GM18502 (cell line): ENCODE measurements around the gene PTH1R.

Source experiments
- ATAC-seq: cut with Tn5 transposase; IDR thresholded peaks from one replicate; pipeline ENCODE4 v1.9.1; 2021; ENCODE audit warnings: mild to moderate bottlenecking; ENCODE audit not compliant: unreplicated experiment, poor library complexity

The PTH1R gene

DNA sequence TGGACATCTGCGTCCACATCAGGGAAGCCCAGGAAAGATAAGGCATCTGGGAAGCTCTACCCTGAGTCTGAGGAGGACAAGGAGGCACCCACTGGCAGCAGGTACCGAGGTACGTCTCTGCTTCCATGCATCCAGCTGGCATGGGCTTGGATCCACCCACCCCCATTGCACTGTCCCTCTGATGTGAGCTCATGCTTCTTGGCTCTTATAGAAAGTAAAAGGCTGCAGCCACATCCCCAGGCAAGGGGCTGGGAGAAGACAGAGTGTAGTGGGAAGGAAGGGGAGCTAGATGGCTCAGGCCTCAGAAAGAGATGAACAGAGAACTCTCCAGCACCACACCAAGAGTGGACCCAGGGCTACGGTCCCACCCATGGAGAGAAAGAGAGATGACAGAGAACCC lies 18.2 kb downstream of the PTH1R start:
- no peak for ATAC-seq

DNA sequence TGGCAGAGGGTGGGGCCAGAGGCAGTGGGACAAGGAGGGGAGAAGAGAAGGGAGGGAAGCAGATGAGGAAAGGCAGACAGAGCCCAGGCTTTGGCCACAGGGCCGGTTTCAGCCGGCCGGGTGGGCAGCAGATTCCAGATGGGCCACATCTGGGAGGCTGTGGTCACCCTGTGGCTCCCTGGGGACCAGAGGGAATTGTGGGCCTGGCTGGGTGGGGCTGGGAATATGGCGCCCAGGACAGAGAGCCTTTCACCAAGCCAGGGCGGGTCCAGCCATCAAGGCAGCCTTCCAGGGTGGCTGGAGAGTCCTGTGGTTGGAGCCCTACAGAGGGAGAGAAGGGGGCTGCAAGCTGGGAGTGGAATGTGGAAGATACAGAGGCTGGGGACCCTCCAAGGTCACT lies 18.9 kb downstream of the PTH1R start:
- ATAC-seq, result no peak

DNA sequence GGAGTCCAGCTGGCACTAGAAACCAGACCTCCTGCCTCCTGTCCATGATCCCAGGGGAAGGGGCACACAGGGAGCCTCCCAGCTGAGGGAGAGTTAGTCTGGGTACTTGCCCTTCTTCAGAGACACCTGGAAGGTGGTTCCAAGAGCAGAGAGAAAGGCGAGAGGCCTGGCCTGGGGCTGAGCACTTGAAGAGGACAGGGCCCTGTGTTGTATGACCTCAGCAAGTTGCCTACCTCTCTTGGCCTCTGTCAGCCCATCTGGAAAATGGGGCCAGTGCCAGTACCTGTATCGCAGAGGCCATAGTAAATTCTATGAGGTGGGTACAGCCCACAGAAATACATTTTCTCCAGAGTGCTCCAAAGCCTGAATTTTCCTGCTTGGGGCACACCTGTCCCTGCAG lies 19.5 kb downstream of the PTH1R start:
- ATAC-seq, result no peak

DNA sequence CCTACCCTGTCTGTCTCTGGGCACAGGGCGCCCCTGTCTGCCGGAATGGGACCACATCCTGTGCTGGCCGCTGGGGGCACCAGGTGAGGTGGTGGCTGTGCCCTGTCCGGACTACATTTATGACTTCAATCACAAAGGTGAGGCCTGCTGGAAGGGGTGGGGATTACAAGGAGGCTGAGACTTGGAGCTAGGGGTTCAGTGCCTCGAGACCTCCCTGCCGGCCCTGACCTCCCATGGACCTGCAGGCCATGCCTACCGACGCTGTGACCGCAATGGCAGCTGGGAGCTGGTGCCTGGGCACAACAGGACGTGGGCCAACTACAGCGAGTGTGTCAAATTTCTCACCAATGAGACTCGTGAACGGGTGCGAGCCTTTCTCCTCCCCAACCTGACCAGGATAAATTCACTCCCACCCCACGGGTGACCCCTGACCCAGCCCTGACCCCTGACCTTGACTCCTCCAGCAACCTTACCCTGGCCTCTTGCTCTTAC lies 20.4 kb downstream of the PTH1R start:
- no peak for ATAC-seq

DNA sequence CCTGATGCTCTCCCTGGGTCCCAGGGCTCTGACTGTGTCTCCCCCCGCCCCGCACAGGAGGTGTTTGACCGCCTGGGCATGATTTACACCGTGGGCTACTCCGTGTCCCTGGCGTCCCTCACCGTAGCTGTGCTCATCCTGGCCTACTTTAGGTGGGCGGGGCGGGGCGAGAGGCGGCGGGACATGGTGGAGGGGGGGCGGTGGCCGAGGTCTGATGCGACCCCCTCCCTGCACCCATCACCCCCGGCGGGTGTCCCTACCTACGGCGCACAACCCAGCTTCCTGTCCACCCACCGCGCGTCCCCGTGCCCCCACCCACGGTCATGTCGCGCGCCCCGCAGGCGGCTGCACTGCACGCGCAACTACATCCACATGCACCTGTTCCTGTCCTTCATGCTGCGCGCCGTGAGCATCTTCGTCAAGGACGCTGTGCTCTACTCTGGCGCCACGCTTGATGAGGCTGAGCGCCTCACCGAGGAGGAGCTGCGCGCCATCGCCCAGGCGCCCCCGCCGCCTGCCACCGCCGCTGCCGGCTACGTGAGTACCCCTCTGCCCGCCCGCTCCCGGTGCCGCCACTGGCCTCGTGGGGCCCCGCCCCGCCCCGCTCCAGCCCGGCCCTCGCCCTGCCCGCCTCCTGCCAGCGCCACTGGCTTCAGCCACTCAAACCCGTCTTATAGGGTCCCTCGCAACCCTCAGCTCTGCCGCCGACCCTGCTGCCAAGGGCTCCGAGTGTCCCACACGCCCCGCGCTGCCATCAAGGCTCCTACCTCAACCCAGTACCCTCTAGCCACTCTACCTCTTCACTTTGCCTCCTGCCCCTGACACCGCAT lies 21.0 kb downstream of the PTH1R start:
- ATAC-seq, result no peak

DNA sequence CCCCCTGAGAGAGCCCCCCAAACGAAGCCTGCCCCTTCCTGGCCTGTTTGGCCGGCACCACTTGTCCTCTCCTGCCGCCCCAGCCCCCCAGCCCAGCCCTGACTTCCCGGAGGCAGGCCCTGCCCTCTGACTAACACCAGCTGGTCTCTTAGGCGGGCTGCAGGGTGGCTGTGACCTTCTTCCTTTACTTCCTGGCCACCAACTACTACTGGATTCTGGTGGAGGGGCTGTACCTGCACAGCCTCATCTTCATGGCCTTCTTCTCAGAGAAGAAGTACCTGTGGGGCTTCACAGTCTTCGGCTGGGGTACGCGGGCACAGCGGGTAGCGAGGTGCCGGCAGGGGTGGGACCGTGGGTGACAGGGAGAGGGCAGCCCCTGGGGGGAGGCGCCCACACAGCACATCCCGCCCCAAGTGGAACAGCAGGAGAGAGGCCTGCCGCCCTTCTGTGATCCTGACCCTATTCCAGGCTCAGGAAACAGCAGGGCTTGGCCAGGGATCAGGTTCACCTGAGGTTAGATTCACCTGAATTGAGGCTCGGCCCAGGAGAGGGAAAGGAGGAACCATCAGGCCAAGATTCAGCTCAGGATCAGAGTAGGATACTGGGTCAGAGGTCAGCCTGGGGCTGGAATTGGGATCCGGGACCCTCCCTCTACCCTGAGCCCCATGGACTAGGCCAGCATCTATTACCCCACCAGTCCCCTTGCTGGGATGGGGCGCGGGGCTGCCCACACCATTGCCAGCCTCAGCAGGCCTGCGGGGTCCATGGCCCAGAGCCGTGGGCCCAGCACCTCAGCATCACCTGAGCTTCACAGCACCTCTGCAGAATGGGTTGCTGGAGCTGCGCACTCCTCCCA lies 21.9 kb downstream of the PTH1R start:
- no peak for ATAC-seq

DNA sequence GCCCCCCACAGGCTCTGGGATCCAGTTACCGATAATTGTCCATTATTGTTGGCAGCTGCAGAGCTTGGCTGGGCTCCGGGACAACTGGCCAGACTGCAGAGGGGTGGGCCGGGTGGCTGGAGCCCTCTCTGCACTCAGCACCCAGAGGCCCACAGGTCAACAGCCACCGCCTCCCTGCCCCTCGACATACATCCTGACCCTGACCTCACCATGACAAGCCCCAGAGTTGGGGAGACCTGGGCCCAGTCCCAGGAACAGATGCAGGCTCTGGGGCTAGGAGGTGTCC lies 22.4 kb downstream of the PTH1R start:
- ATAC-seq, result no peak

DNA sequence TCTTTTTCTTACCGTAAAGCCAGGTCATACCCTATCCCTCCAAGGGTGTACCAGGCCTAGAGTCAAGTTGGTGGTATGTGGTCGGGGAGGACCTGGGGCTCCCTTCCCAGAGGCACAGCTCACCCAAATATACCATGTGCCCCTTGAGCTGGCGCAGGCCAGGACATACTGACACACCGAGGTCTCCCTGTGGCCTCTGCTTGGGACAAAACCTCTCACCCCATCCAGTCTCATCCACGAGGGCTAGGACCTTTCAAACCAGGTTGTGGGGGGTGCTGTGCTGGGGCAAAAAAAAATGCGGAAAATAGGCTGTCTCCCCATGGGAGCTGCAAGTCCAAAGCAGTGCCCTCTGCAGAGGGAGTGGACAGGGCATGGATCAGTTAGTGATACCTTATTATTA lies 22.8 kb downstream of the PTH1R start:
- no peak for ATAC-seq

DNA sequence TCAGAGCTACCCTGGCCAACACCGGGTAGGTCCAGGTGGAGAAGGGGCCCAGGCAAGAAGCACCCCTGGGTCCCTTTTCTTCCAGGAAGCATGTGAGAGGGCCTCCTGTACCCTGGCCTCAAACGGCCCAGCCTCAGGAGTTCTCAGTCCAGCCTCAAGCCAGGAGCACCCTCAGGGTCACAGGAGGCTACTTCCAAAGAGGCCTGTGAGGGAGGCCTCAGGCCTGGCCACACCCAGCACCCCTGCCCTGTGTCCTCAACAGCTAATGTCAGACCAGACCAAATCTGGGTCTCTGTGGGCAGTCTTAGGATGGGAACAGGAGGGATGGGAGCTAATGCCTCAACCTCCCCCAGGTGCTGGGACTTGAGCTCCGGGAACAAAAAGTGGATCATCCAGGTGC lies 23.5 kb downstream of the PTH1R start:
- no peak for ATAC-seq

DNA sequence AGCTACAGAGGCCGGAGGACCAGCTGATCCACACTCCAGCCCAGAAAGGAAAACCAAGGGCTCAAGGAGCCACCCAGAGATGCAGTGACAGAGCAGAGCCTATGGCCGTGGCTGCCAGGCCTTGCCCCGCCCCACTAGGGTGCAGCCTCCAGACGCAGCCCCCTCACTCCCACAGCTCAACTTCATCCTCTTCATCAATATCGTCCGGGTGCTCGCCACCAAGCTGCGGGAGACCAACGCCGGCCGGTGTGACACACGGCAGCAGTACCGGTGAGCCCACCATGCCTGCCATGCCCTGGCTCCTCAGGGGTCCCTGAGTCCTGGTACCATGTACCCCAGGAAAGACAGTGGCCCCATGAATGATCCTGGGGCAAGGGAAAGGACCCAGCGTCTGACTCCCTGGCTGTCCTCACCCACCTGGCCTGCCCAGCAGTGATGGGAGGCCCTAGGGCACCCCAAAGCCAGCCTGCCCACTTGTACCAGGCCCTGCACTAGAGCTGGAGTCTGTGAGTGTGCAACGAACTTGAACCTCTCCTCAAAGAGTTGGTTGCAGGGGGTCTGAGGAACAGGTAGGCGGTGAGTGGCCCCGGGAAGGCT lies 24.2 kb downstream of the PTH1R start:
- no peak for ATAC-seq

DNA sequence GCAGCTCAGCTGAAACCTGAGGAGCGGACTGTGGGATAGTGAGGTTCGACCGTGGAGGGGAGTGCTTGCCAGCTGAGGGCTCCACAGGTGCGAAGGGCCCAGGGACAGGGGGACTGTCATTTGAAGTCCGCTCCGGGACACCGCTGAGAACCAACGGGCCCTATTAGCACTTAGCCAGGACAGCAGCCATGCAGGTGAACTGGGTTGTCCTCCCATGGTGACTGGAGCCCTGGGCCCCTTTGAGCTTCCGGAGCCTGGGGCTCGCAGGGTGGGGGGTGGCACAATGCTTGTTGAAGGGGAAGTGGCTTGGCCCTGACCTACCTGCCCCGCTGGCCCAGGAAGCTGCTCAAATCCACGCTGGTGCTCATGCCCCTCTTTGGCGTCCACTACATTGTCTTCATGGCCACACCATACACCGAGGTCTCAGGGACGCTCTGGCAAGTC lies 24.7 kb downstream of the PTH1R start:
- no peak for ATAC-seq

DNA sequence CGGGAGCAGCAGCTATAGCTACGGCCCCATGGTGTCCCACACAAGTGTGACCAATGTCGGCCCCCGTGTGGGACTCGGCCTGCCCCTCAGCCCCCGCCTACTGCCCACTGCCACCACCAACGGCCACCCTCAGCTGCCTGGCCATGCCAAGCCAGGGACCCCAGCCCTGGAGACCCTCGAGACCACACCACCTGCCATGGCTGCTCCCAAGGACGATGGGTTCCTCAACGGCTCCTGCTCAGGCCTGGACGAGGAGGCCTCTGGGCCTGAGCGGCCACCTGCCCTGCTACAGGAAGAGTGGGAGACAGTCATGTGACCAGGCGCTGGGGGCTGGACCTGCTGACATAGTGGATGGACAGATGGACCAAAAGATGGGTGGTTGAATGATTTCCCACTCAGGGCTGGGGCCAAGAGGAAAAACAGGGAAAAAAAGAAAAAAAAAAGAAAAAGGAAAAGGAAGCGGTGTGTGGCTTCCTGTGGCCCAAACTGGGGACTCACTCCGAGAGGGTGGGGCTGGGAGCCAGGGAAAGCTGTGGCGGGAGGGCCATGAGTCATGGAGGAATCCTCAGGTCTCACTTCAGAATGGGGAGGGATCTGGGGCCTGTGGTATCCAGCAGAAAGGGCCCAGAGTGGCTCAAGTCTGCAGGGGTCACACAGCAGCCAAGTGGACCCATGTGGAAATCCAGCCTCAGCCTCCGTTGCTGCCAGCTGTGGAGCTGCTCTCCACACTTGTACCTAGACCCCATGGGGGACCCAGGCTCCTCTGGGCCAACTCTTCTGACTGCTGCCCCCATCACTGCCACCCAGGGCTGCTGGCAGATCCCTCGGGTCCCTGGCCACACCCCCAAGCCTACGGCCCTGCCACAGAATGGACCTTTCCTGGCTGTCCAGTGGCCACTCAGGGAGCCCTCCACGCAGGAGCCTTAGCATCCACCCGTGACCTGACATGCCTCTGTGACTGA lies 26.1 kb downstream of the PTH1R start:
- ATAC-seq, result no peak

DNA sequence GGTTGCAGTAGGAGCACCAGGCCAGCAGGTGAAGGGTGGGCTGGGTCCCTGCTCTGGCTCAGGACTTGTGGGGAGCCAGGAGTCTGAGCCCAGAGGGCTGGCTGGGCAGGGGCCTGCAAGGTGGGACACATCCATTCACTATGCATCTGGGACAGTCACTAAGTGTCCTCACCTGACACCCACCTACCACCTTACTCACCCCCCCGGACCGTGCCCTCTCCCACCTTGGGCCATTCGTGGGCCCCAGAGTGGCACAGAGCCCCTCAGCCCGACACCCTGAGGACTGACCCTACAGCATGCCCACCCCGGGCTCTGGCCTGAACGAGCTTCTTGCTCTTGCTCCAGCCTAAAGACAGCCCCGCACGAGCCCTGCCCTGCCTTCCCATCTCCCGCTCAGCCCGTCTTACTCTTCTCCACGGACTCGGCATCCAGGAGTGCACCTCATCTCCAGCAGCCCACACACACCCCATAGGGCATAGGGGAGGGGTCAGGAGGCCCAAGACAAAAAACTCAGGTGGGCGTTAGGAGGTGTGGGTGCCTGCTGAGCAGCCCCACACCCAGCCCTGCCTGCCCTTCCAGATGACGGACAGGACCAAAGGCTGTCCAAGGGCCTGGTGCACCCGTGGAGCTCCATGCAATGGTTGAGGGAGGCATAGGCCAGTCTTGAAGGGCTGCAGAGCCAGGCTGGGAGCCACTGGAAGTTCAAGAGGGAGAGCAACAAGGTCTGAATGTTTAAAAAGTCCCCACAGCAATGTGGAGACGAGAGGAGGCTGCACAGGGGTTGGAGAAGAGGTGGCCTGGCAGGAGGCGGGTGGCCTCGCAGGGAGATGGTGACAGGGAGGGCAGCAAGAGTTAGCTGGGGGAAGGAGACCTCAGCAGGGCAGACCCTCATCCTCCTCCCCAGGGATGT lies 27.0 kb downstream of the PTH1R start:
- ATAC-seq, result no peak

DNA sequence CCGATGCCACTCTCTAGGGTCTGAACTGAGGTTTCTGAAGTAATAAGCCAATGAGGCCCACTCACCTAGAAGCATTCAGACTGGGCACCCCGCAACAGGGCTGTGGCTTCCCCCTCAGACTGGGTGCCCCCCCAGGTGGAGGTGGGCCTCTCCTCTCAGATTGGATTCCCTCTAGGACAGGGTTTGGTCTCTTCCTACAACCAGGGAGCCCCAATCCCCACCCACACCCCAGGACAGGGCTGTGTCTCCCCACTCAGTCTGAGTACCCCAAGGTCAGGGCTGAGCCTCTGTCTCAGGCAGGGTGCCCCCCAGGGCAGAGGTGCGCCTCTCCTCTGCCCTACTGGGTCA lies 27.7 kb downstream of the PTH1R start:
- ATAC-seq, result no peak

DNA sequence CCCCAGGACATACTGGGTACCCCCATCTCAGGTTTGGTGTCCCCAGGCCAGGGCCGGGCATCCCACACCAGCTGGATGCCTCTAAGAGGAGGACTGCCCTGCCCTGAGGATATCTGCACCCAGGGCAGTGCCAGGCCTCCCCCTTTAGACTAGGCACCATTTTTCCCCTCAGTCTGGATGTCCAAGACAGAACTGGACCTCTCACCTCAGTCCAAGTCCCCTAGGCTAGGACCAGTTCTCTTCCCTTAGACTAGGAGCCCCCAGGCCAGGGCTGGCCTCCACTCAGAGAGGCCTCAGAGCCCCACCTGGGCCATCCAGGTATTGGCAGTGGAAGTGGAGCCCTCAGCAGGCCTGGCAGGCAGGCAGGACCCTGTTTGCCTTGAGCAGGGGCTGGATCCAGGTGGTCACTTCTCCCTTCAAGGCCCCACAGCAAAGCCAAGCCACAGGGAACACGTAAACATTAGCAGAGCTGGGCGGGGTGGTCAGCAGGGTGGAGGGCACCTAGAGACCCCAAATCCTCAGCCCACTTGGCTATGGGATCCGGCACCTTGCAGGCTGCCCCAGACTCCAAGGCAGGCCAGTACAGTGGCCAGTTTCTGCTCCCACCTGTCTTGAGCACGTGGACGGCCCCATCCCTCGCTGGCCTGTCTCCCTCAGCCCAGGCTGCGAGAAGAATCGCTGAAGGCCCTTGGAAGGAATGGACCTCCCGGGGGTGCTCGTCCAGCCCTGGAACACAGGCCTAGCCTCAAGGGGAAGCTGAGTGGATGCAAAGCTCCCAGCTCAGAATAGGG lies 28.3 kb downstream of the PTH1R start:
- ATAC-seq, result no peak

DNA sequence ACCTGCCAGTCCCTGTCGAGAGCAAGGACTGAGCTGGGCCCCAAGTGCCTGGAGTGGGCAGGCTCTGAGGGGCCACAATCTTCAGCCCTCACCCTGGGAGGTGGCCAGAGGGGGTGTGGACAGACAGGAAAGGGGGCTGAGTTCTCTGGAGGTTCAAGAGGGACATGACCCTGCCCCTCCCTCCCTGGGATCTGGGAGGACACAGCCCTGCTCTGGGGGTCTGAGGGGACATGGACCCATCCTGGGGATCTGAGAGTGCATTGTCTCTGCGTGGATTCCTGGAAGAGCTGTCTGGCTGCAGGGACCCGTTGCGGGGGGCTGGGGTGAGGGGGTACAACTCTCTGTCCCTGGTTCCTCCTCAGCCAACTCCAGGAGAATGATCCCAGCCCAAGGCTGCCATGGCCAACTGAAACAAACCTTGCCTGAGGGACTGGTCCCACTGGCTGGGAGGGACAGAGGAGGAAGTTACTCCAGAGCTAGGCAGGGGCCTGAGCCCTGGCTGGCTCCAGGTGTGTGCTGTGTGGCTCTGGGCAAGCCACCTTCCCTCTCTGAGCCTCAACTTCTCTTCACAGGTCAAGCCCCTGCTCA lies 29.0 kb downstream of the PTH1R start:
- ATAC-seq, result no peak

DNA sequence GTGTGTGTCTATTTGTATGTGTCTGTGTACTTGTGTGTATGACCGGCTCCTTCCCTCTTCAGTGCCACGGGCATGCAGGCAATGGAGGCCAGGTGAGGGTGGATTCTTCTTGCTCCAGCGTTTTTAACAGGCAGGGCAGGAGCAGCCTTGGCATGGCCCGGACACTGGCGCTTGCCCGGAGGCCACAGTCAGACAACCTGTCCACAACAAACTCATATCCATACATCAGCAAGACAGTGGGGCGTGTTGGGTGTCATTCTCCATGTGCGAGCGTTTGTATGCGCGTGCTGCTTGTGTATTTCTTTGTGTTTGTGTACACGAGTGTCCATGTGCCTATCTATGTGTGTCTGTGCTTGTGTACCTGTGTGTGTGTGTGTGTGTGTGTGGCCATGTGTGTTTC lies 29.8 kb downstream of the PTH1R start:
- ATAC-seq, result no peak

DNA sequence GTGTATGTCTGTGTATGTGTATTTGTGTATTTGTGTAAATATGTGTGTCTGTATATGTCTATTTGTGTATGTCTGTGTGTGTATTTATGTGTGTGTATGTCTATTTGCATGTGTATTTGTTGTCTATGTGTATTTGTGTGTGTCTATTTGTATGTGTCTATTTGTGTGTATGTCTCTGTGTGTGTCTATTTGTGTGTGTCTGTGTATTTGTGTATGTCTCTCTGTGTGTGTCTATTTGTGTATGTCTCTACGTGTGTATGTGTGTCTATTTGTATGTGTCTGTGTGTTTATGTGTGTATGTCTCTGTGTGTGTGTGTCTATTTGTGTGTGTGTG lies 30.4 kb downstream of the PTH1R start:
- ATAC-seq, result no peak
